Renal pelvis (tissue), 3 donors: ENCODE data around the gene OR5H6. TPM values are rescaled to one million over a fixed set of nuclear protein-coding genes. Genes with fewer than 3 reads are reported as not detected.

Experiments used
- polyA plus RNA-seq, 3 donors: library from polyadenylated mRNA; unstranded; fragments of 120-200 nt; gene quantifications; one replicate each; pipeline ENCODE4 v1.2.1, GENCODE V29; 2013; ENCODE audit not compliant: insufficient read length in 3 of 3

Gene OR5H6
- polyA plus RNA-seq, 3 donors = not detected

Other genes starting within 250 kb of the OR5H6 start
- gene GABRR3, start 228.9 kb upstream of the OR5H6 start, polyA plus RNA-seq = under 1 TPM in 1 of 3 donors, not detected in 2; 0.06 TPM
- not detected for gene OR5AC2, start 177.1 kb upstream of the OR5H6 start, polyA plus RNA-seq
- under 1 TPM in 2 of 3 donors, not detected in 1; 0.03 TPM for gene OR5H1, start 133.5 kb upstream of the OR5H6 start, polyA plus RNA-seq
- gene OR5H14, start 116.8 kb upstream of the OR5H6 start, polyA plus RNA-seq = under 1 TPM in 2 of 3 donors, not detected in 1; 0.01 to 0.03 TPM
- not detected for gene OR5H15, start 97.5 kb upstream of the OR5H6 start, polyA plus RNA-seq
- not detected for gene OR5H2, start 18.3 kb downstream of the OR5H6 start, polyA plus RNA-seq
- not detected for gene OR5K4, start 89.6 kb downstream of the OR5H6 start, polyA plus RNA-seq
- gene OR5K3, start 126.4 kb downstream of the OR5H6 start, polyA plus RNA-seq = not detected
- not detected for gene OR5K1, start 199.0 kb downstream of the OR5H6 start, polyA plus RNA-seq
- under 1 TPM; 0.14 to 0.81 (median 0.41) TPM for gene OR5K2, start 233.4 kb downstream of the OR5H6 start, polyA plus RNA-seq